M059J (cell line): Measurements from ENCODE around the gene ERI3. TPM values are rescaled to one million over a fixed set of nuclear protein-coding genes. Genes with fewer than 3 reads are reported as not detected.
A peak's percentile ranks its signal among the peaks of the same experiment; 100 is the strongest.

Experiments used
- DNase-seq: peaks from one replicate; pipeline ENCODE4 v3.0.0-alpha.2; 2012; ENCODE audit warnings: low read depth
- total RNA-seq: library from RNA; depleted of rRNA; stranded (reverse); fragments of >200 nt; shearing (Covaris generic); gene quantifications from 2 replicates; pipeline ENCODE4 v1.2.3, GENCODE V29; 2014; rRNA removed

ERI3 gene
- 83.0 and 87.6 TPM in 2 replicates for total RNA-seq

GRCh38 chr1:44354840-44355581 is at the start of gene ERI3:
Gene ERI3, minus strand, starts transcription at chr1:44355257. Its CDS starts 231 bp downstream, at chr1:44355026.
- peak; percentile 98 for DNase-seq

- DNase-seq, result no peak
Measured at GRCh38 chr1:44401256-44402228, 46.5 kb upstream of the ERI3 start.

- peak; percentile 92 for DNase-seq
Measured at GRCh38 chr1:44390277-44390676, 35.2 kb upstream of the ERI3 start.

GRCh38 chr1:44389437-44389836 is 34.4 kb upstream of the ERI3 start:
- no peak for DNase-seq

GRCh38 chr1:44388551-44388950 is 33.5 kb upstream of the ERI3 start:
- DNase-seq, result no peak

GRCh38 chr1:44380666-44381177 is 25.7 kb upstream of the ERI3 start:
- DNase-seq, result no peak

GRCh38 chr1:44377925-44378784 is 23.1 kb upstream of the ERI3 start:
- peak; percentile 58 for DNase-seq

- no peak for DNase-seq
Measured at GRCh38 chr1:44375547-44375946, 20.5 kb upstream of the ERI3 start.

GRCh38 chr1:44371206-44371605 is 16.1 kb upstream of the ERI3 start:
- no peak for DNase-seq

GRCh38 chr1:44368471-44369151 is 13.6 kb upstream of the ERI3 start:
- DNase-seq, result no peak

- DNase-seq, result no peak
Measured at GRCh38 chr1:44367944-44368343, 12.9 kb upstream of the ERI3 start.

GRCh38 chr1:44366371-44366975 is 11.4 kb upstream of the ERI3 start:
- no peak for DNase-seq

GRCh38 chr1:44361478-44361877 is 6.4 kb upstream of the ERI3 start:
- peak; percentile 20 for DNase-seq

- DNase-seq, result peak; percentile 59
Measured at GRCh38 chr1:44359234-44359935, 4.3 kb upstream of the ERI3 start.

GRCh38 chr1:44357710-44358109 is 2.7 kb upstream of the ERI3 start:
- no peak for DNase-seq

- DNase-seq, result no peak
Measured at GRCh38 chr1:44355582-44356305, 687 bp upstream of the ERI3 start.

GRCh38 chr1:44354268-44354839 is 703 bp downstream of the ERI3 start:
- peak; percentile 12 for DNase-seq

- DNase-seq, result no peak
Measured at GRCh38 chr1:44353604-44354003, 1.5 kb downstream of the ERI3 start.

- no peak for DNase-seq
Measured at GRCh38 chr1:44351289-44351688, 3.8 kb downstream of the ERI3 start.
